GM12878 (cell line): ENCODE measurements around the gene SKP2. TPM values are rescaled to one million over a fixed set of nuclear protein-coding genes. Genes with fewer than 3 reads are reported as not detected.
A peak's percentile ranks its signal among the peaks of the same experiment; 100 is the strongest.

Experiments
- ATAC-seq: fragments of 200-7000 bp; cut with Tn5 transposase; 3 replicates; pipeline ENCODE4 v1.9.1; 2020; ENCODE audit warnings: mild to moderate bottlenecking, moderate library complexity
- Bru-seq: library from RNA; stranded (reverse); fragments of 400-500 nt; gene quantifications from one replicate; lab custom pipeline; 2021; lab: Mats Ljungman, UMichigan
- BruChase-seq, 2 experiments: library from RNA; stranded (reverse); fragments of 400-500 nt; gene quantifications; one replicate each; lab custom pipeline; 2021; lab: Mats Ljungman, UMichigan
- BruUV-seq: library from RNA; stranded (reverse); fragments of 400-500 nt; replicated peaks from 2 replicates; lab custom pipeline; 2021; lab: Mats Ljungman, UMichigan
- CTCF ChIA-PET: fragments of 300-600 bp; sonication (Branson Sonifier 250); formaldehyde crosslinking; extraction: SDS; loops from one replicate; lab custom pipeline; 2021; ENCODE audit warnings: inconsistent platforms; lab: Yijun Ruan, JAX
- POLR2A ChIA-PET: fragments of 350-600 bp; formaldehyde crosslinking; extraction: SDS; loops from one replicate; lab custom pipeline; 2021; ENCODE audit warnings: inconsistent platforms; lab: Charles Lee
- RAD21 ChIA-PET: fragments of 300-600 bp; sonication (Branson Sonifier 250); formaldehyde crosslinking; loops from one replicate; lab custom pipeline; 2023; ENCODE audit warnings: antibody characterized with exemption; ENCODE audit not compliant: unreplicated experiment; lab: Charles Lee
- SMC1A ChIA-PET: fragments of 300-600 bp; sonication (Branson Sonifier 250); formaldehyde crosslinking; loops from one replicate; lab custom pipeline; 2023; ENCODE audit not compliant: unreplicated experiment, uncharacterized antibody; lab: Charles Lee
- DNase-seq: peaks from one replicate; pipeline ENCODE4 v3.0.0-alpha.2; 2011; ENCODE audit warnings: low read depth, low spot score
- FAIRE-seq: peaks from 3 replicates; lab custom pipeline; 2011; peaks lifted over from hg19 to GRCh38; lab: Jason Lieb, UNC
- H2AFZ ChIP-seq: 2 replicates; pipeline ENCODE4 v1.6.0; 2011; ENCODE audit warnings: low read depth, low read length, control low read depth; ENCODE audit not compliant: control insufficient read depth
- H3K27ac ChIP-seq: 2 replicates; pipeline ENCODE4 v1.5.1; 2011; ENCODE audit warnings: control low read depth; ENCODE audit not compliant: control insufficient read depth, insufficient read depth
- H3K27me3 ChIP-seq, 2 experiments: replicated peaks in 1 of 2; 2 replicates each; pipeline versions ENCODE4 v1.6.0 to v1.6.1; 2011; ENCODE audit warnings: low read length in 1 of 2; ENCODE audit not compliant: control insufficient read depth in 2 of 2, insufficient read depth in 2 of 2
- H3K36me3 ChIP-seq, 2 experiments: 2 replicates each; pipeline ENCODE4 v1.5.1; 2011; ENCODE audit warnings: low read length in 1 of 2; ENCODE audit not compliant: control insufficient read depth in 2 of 2, insufficient read depth in 2 of 2
- H3K4me1 ChIP-seq: 2 replicates; pipeline ENCODE4 v1.6.1; 2011; ENCODE audit warnings: mild to moderate bottlenecking, low read length, moderate library complexity, mixed read lengths; ENCODE audit not compliant: control insufficient read depth, insufficient read depth
- H3K4me2 ChIP-seq: 2 replicates; pipeline ENCODE4 v1.6.0; 2011; ENCODE audit warnings: control low read depth; ENCODE audit not compliant: control insufficient read depth, insufficient read depth
- H3K4me3 ChIP-seq: fragments of 200-600 bp; sonication (generic); 2 replicates; pipeline ENCODE4 v1.5.1; 2016
- H3K79me2 ChIP-seq: 2 replicates; pipeline ENCODE4 v1.6.0; 2011; ENCODE audit warnings: low read length; ENCODE audit not compliant: control insufficient read depth, insufficient read depth
- H3K9ac ChIP-seq: 2 replicates; pipeline ENCODE4 v1.8.0; 2011; ENCODE audit warnings: low read length, control low read depth, mixed read lengths; ENCODE audit not compliant: control insufficient read depth, insufficient read depth
- H3K9me3 ChIP-seq: replicated peaks from 3 replicates; pipeline ENCODE4 v1.5.1; 2011; ENCODE audit warnings: mild to moderate bottlenecking, low read length; ENCODE audit not compliant: control insufficient read depth, insufficient read depth
- H4K20me1 ChIP-seq: 2 replicates; pipeline ENCODE4 v1.6.0; 2011; ENCODE audit not compliant: control insufficient read depth, insufficient read depth
- EZH2 ChIP-seq: IDR thresholded peaks from 2 replicates; pipeline ENCODE4 v1.6.1; 2012; ENCODE audit warnings: low read depth, mild to moderate bottlenecking, control low read depth, inconsistent platforms, low read length, borderline replicate concordance; ENCODE audit not compliant: control insufficient read depth
- PAX8 ChIP-seq: fragments of 450-650 bp; IDR thresholded peaks from 2 replicates; pipeline ENCODE4 v1.6.1; 2017; ENCODE audit warnings: mild to moderate bottlenecking, moderate library complexity
- POLR2A ChIP-seq: IDR thresholded peaks from 2 replicates; pipeline ENCODE4 v1.6.1; 2011; ENCODE audit warnings: low read depth, mild to moderate bottlenecking, low read length
- POLR2AphosphoS5 ChIP-seq: IDR thresholded peaks from 2 replicates; pipeline ENCODE4 v1.6.1; 2011; ENCODE audit warnings: mild to moderate bottlenecking, low read length, inconsistent platforms
- ZNF217 ChIP-seq: fragments of 450-650 bp; IDR thresholded peaks from 2 replicates; pipeline ENCODE4 v1.6.1; 2017; ENCODE audit warnings: antibody characterized with exemption, mild to moderate bottlenecking
- WGBS: methylation state at CpG from one replicate; pipeline ENCODE4 v1.1.6; 2016; ENCODE audit warnings: low lambda C conversion rate; ENCODE audit not compliant: insufficient replicate concordance, insufficient coverage; ENCODE audit errors: missing lambda C conversion rate; 5-methylcytosine and 5-hydroxymethylcytosine counted together
- in situ Hi-C: fragments of 300-500 bp; cut with MboI; formaldehyde crosslinking; loops from 9 replicates; pipeline ENCODE4 v1.14.3; 2018; ENCODE audit warnings: mixed read lengths
- intact Hi-C: fragments of 100-400 bp; cut with micrococcal nuclease; formaldehyde crosslinking; loops from one replicate; pipeline ENCODE4 v1.14.2; 2022; ENCODE audit not compliant: unreplicated experiment
- long read RNA-seq, 2 experiments: library from polyadenylated mRNA; unstranded; transcript quantifications; one replicate each; pipeline ENCODE4 v2.0.0, GENCODE V29; 2019 to 2020
- polyA minus RNA-seq, 3 experiments: library from RNA; depleted of rRNA, polyadenylated mRNA; stranded (reverse); fragments of >200 nt; gene quantifications; 2 replicates each; pipeline ENCODE4 v1.2.3, GENCODE V29; 2011
- polyA plus RNA-seq, 11 experiments: library from polyadenylated mRNA; depleted of rRNA in 4 of 11; unstranded in 6 of 11; stranded (reverse) in 5 of 11; fragments of >200 nt; fragmentation: Nextera tagmentation in 4 of 11; fragmentation: Illumina TruSeq in 1 of 11; extraction: Ambion mirVana in 4 of 11; extraction: Trizol in 1 of 11; gene quantifications; 1 replicate in 1 of 11; 2 replicates in 10 of 11; pipeline versions ENCODE4 v1.2.1 to v1.2.3, GENCODE V29; 2011 to 2016; ENCODE audit warnings: inconsistent platforms in 2 of 11, missing spikeins in 2 of 11, low read depth in 1 of 11
- total RNA-seq, 4 experiments: library from RNA; depleted of rRNA in 3 of 4; stranded (reverse); fragments of >200 nt in 3 of 4; fragmentation: Illumina TruSeq in 1 of 4; extraction: Trizol in 1 of 4; gene quantifications; 2 replicates each; pipeline versions ENCODE4 v1.2.1 to v1.2.3, GENCODE V29; 2013 to 2021
- TF ChIP-seq, protein P1 (sequence below): IDR thresholded peaks from 2 replicates; pipeline ENCODE4 v1.6.1; 2012; ENCODE audit warnings: low read depth, low read length, improper control_type of control experiment
- TF ChIP-seq, protein P2 (sequence below): IDR thresholded peaks from 2 replicates; pipeline ENCODE4 v1.6.1; 2012; ENCODE audit warnings: mild to moderate bottlenecking, low read depth, low read length

SKP2 gene
- total RNA-seq (2013; cell fraction: nucleolus; rRNA removed) = 35.8 and 38.4 TPM in 2 replicates
- 35.2 and 39.1 TPM in 2 replicates for total RNA-seq (2014; rRNA removed)
- 34.6 and 35.6 TPM in 2 replicates for total RNA-seq (2014; rRNA removed; fragmentation: Illumina TruSeq; extraction: Trizol)
- 49.0 and 49.7 TPM in 2 replicates for total RNA-seq (2021)
- 10.8 TPM for polyA plus RNA-seq (2011; ENCODE audit: low read depth)
- polyA plus RNA-seq (2011; rRNA removed) = 39.5 and 42.7 TPM in 2 replicates
- 40.6 and 42.4 TPM in 2 replicates for polyA plus RNA-seq (2011; cell fraction: cytosol; rRNA removed)
- 27.0 and 30.6 TPM in 2 replicates for polyA plus RNA-seq (2011; cell fraction: nucleus; rRNA removed)
- polyA plus RNA-seq (2012) = 14.1 and 14.5 TPM in 2 replicates
- 38.2 and 44.3 TPM in 2 replicates for polyA plus RNA-seq (2014; fragmentation: Illumina TruSeq; extraction: Trizol)
- polyA plus RNA-seq (2014; fragmentation: Nextera tagmentation; extraction: Ambion mirVana) = 10 to 100 TPM; 13.9 to 17.9 TPM
- 31.2 and 32.3 TPM in 2 replicates for polyA plus RNA-seq (2014; rRNA removed)
- 10 to 100 TPM; 42.0 to 50.8 TPM for polyA plus RNA-seq (2016; fragmentation: Nextera tagmentation; extraction: Ambion mirVana)
- 47.3 and 56.1 TPM in 2 replicates for polyA minus RNA-seq (2011; rRNA and poly(A)+ RNA removed)
- 12.7 and 24.5 TPM in 2 replicates for polyA minus RNA-seq (2011; cell fraction: cytosol; rRNA and poly(A)+ RNA removed)
- polyA minus RNA-seq (2011; cell fraction: nucleus; rRNA and poly(A)+ RNA removed) = 28.0 and 29.2 TPM in 2 replicates
- percentile 78 among the genes with signal in this experiment for Bru-seq, nascent RNA
- percentile 70 among the genes with signal in this experiment for BruChase-seq, experiment 1, labeled RNA remaining after a 6-hour chase
- percentile 79 among the genes with signal in this experiment for BruChase-seq, experiment 2, labeled RNA remaining after a 2-hour chase
- long read RNA-seq, experiment 1, transcript SKP2-201 (10 exons, 1,537 nt) = major isoform, 15 of 30 reads
- long read RNA-seq, experiment 1, transcript SKP2-202 (10 exons, 3,759 nt) = minor isoform, 8 of 30 reads
- long read RNA-seq, experiment 1, partial matches to known transcripts = 1 of 30 reads
- long read RNA-seq, experiment 1, other reads (novel, unspliced or antisense) = 6 of 30 reads
- long read RNA-seq, experiment 2, transcript SKP2-201 (10 exons, 1,537 nt) = major isoform, 78 of 105 reads
- long read RNA-seq, experiment 2, partial matches to known transcripts = 5 of 105 reads
- long read RNA-seq, experiment 2, other reads (novel, unspliced or antisense) = 21 of 105 reads

DNA sequence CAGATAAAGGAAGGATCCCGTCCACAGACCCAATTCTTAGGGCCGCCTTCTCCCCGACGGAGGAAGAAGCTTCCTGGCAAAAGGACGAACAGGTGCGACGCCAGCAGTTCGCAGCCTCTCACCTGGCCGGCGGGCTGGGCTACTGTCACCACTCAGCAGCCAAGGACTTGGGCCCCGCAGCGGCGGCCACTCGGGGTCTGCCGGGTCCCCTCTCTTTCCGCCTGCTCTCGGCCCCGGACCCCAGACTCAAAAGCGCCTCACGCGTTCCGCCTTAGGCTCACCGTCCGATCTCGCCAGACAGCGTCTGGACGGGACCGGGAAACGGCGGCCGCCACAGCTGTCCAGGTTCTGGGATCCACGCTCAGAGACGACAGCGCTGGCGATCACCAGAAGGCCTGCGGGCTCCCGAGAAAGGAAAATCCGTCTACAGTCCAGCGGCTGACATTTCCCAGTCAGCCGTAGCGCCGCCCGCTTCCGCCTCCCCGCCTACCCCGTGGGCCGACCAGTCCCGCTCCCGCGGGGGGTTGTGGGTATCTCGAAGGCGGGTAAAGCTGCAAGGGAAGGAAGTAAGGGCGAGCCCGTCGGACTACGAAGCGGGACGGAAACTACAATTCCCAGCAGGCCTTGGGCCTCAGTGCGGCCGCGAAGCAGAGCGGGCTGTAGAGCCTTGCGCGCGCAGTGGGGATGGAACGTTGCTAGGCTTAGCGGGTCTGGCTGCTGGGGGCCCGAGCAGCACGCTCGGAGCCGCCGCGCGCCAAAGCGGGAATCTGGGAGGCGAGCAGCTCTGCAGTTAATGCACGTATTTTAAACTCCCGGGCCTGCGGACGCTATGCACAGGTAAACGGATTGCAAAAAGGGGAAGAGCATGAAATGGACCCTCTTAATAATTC is at the start of gene SKP2, which contains the start of gene LMBRD2:
Gene SKP2 (plus strand): TSS at position 678 of the 890 bp plus-strand sequence. CDS start 152 bp downstream, at position 830.
Gene LMBRD2 (minus strand): TSS at position 454 of the 890 bp plus-strand sequence. CDS start 8,538 bp downstream, outside the sequence.
- peak within 1 kb of the TSS; percentile 82 for H3K27ac ChIP-seq
- no peaks in the 10 kb centered on the region for H3K9me3 ChIP-seq
- CTCF ChIA-PET = interaction anchor here (0.8 to 2.8 kb wide), 12 partner anchors 10 to 578 kb away, joined by 3 to 13 read pairs (median 5); partner anchors contain the start of gene NADK2
- POLR2A ChIA-PET = interaction anchor here (0.8 to 1.4 kb wide), 5 partner anchors 10 to 1219 kb away, joined by 3 to 6 read pairs (median 3); partner anchors contain the start of gene NUP155
- in situ Hi-C loops (no loop called here), intact Hi-C loops (loop anchor here (10.0 kb wide), 2 partner anchors 723 to 1227 kb away; partner anchors contain the start of genes DNAJC21 and NIPBL)
- peak within 1 kb of the TSS; percentile 94 for H3K4me3 ChIP-seq
- no peaks in the 10 kb centered on the region for H4K20me1 ChIP-seq
- FAIRE-seq (peak; percentile 92), DNase-seq (peak; percentile 95), ATAC-seq (peak; percentile 97)
- H3K4me2 ChIP-seq = peak within 1 kb of the TSS; percentile 91
- H3K79me2 ChIP-seq = peaks cover 41% of the 10 kb centered on the region
- TSS peak; percentile 69 for BruUV-seq
- peak within 1 kb of the TSS; percentile 93 for H2AFZ ChIP-seq
- H3K9ac ChIP-seq = peak within 1 kb of the TSS; percentile 91
- SMC1A ChIA-PET = interaction anchor here (1.0 to 1.9 kb wide), 7 partner anchors 13 to 89 kb away, joined by 3 to 8 read pairs (median 4); partner anchors contain the start of gene NADK2
- H3K36me3 ChIP-seq = no peaks in the 10 kb centered on the region
- RAD21 ChIA-PET = interaction anchor here (1.4 to 2.1 kb wide), 4 partner anchors 14 to 90 kb away, joined by 4 to 14 read pairs (median 6); partner anchors contain the start of gene NADK2
- no peaks in the 10 kb centered on the region for H3K4me1 ChIP-seq
- H3K27me3 ChIP-seq = no peaks in the 10 kb centered on the region
- under 1% methylated on average over 81 of the region's 81 CpGs for WGBS
- no peak for TF ChIP-seq PAX8
- TF ChIP-seq POLR2AphosphoS5 = peak; percentile 60; the same call in 1 of the 2 replicates
- TF ChIP-seq, protein P1, sequence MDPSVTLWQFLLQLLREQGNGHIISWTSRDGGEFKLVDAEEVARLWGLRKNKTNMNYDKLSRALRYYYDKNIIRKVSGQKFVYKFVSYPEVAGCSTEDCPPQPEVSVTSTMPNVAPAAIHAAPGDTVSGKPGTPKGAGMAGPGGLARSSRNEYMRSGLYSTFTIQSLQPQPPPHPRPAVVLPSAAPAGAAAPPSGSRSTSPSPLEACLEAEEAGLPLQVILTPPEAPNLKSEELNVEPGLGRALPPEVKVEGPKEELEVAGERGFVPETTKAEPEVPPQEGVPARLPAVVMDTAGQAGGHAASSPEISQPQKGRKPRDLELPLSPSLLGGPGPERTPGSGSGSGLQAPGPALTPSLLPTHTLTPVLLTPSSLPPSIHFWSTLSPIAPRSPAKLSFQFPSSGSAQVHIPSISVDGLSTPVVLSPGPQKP = no peak
- TF ChIP-seq ZNF217 = no peak
- TF ChIP-seq, protein P2, sequence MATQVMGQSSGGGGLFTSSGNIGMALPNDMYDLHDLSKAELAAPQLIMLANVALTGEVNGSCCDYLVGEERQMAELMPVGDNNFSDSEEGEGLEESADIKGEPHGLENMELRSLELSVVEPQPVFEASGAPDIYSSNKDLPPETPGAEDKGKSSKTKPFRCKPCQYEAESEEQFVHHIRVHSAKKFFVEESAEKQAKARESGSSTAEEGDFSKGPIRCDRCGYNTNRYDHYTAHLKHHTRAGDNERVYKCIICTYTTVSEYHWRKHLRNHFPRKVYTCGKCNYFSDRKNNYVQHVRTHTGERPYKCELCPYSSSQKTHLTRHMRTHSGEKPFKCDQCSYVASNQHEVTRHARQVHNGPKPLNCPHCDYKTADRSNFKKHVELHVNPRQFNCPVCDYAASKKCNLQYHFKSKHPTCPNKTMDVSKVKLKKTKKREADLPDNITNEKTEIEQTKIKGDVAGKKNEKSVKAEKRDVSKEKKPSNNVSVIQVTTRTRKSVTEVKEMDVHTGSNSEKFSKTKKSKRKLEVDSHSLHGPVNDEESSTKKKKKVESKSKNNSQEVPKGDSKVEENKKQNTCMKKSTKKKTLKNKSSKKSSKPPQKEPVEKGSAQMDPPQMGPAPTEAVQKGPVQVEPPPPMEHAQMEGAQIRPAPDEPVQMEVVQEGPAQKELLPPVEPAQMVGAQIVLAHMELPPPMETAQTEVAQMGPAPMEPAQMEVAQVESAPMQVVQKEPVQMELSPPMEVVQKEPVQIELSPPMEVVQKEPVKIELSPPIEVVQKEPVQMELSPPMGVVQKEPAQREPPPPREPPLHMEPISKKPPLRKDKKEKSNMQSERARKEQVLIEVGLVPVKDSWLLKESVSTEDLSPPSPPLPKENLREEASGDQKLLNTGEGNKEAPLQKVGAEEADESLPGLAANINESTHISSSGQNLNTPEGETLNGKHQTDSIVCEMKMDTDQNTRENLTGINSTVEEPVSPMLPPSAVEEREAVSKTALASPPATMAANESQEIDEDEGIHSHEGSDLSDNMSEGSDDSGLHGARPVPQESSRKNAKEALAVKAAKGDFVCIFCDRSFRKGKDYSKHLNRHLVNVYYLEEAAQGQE = no peak
- TF ChIP-seq EZH2 = no peak
- TF ChIP-seq POLR2A = peak; percentile 82
